HEK293 (cell line): ENCODE measurements around the gene CWC22.

Source experiments
- YY1 ChIP-seq: fragments of 450-650 bp; formaldehyde crosslinking; IDR thresholded peaks from 2 replicates; pipeline ENCODE4 v1.5.1; 2018; ENCODE audit warnings: missing biosample characterization, missing genetic modification characterization
- ZBTB11 ChIP-seq: fragments of 450-650 bp; formaldehyde crosslinking; conservative IDR thresholded peaks from 2 replicates; pipeline ENCODE4 v1.5.1; 2016; ENCODE audit warnings: low read depth, missing biosample characterization, missing genetic modification characterization
- ZBTB7A ChIP-seq: fragments of 450-650 bp; formaldehyde crosslinking; IDR thresholded peaks from 2 replicates; pipeline ENCODE4 v1.5.1; 2016; ENCODE audit warnings: low read depth, missing biosample characterization, missing genetic modification characterization
- ZNF18 ChIP-seq: fragments of 450-650 bp; formaldehyde crosslinking; IDR thresholded peaks from 2 replicates; pipeline ENCODE4 v1.5.1; 2016; ENCODE audit warnings: missing biosample characterization, missing genetic modification characterization
- ZNF26 ChIP-seq: fragments of 450-650 bp; formaldehyde crosslinking; IDR thresholded peaks from 2 replicates; pipeline ENCODE4 v1.5.1; 2016; ENCODE audit warnings: missing biosample characterization, missing genetic modification characterization
- ZNF274 ChIP-seq, 2 experiments: fragments of 200-500 bp in 1 of 2; fragments of 450-650 bp in 1 of 2; sonication (Bioruptor generic) in 1 of 2; formaldehyde crosslinking in 1 of 2; IDR thresholded peaks; 2 replicates each; pipeline versions ENCODE4 v1.5.1 to v1.6.1; 2014 to 2016; ENCODE audit warnings: borderline replicate concordance in 1 of 2, inconsistent platforms in 1 of 2, low read length in 1 of 2, missing biosample characterization in 1 of 2, missing genetic modification characterization in 1 of 2
- ZNF280D ChIP-seq: fragments of 450-650 bp; formaldehyde crosslinking; IDR thresholded peaks from 2 replicates; pipeline ENCODE4 v1.5.1; 2016; ENCODE audit warnings: missing biosample characterization, missing genetic modification characterization
- ZNF324 ChIP-seq: fragments of 450-650 bp; formaldehyde crosslinking; IDR thresholded peaks from 2 replicates; pipeline ENCODE4 v1.5.1; 2016; ENCODE audit warnings: missing biosample characterization, missing genetic modification characterization
- ZNF404 ChIP-seq: fragments of 450-650 bp; formaldehyde crosslinking; IDR thresholded peaks from 2 replicates; pipeline ENCODE4 v1.5.1; 2017; ENCODE audit warnings: missing biosample characterization, missing genetic modification characterization
- ZNF473 ChIP-seq: fragments of 450-650 bp; formaldehyde crosslinking; IDR thresholded peaks from 2 replicates; pipeline ENCODE4 v1.5.1; 2017; ENCODE audit warnings: missing biosample characterization, missing genetic modification characterization
- ZNF707 ChIP-seq: fragments of 450-650 bp; formaldehyde crosslinking; IDR thresholded peaks from 2 replicates; pipeline ENCODE4 v1.5.1; 2016; ENCODE audit warnings: missing biosample characterization, missing genetic modification characterization
- TF ChIP-seq, protein P1 (sequence below): fragments of 450-650 bp; formaldehyde crosslinking; IDR thresholded peaks from 2 replicates; pipeline ENCODE4 v1.5.1; 2016; ENCODE audit warnings: missing biosample characterization, missing genetic modification characterization

GRCh38 chr2:180046202-180046601 is 39.1 kb upstream of the CWC22 start:
- TF ChIP-seq, protein P1, sequence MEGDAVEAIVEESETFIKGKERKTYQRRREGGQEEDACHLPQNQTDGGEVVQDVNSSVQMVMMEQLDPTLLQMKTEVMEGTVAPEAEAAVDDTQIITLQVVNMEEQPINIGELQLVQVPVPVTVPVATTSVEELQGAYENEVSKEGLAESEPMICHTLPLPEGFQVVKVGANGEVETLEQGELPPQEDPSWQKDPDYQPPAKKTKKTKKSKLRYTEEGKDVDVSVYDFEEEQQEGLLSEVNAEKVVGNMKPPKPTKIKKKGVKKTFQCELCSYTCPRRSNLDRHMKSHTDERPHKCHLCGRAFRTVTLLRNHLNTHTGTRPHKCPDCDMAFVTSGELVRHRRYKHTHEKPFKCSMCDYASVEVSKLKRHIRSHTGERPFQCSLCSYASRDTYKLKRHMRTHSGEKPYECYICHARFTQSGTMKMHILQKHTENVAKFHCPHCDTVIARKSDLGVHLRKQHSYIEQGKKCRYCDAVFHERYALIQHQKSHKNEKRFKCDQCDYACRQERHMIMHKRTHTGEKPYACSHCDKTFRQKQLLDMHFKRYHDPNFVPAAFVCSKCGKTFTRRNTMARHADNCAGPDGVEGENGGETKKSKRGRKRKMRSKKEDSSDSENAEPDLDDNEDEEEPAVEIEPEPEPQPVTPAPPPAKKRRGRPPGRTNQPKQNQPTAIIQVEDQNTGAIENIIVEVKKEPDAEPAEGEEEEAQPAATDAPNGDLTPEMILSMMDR (tag by site-specific recombination), result no peak
- TF ChIP-seq ZNF26 (no peak), ZNF324 (tag by site-specific recombination) (no peak), ZBTB11 (tag by site-specific recombination) (no peak), ZNF404 (tag by site-specific recombination) (no peak), YY1 (tag by site-specific recombination) (no peak), ZNF18 (tag by site-specific recombination) (no peak), ZBTB7A (tag by site-specific recombination) (no peak), ZNF274 (IDR thresholded peaks at IDR 0.05; ENCODE audit: low read length) (no peak), ZNF274 (tag by site-specific recombination; IDR thresholded peaks at IDR 0.05; ENCODE audit: borderline replicate concordance) (no peak), ZNF707 (tag by site-specific recombination) (no peak), ZNF473 (no peak), ZNF280D (tag by site-specific recombination) (no peak)
